Measurements from ENCODE around the gene RGS10.

- TF ChIP-seq POLR2AphosphoS5 (IDR thresholded peaks at IDR 0.05; ENCODE audit: low read depth, low read length) (no peak), EZH2 (IDR thresholded peaks at IDR 0.05; ENCODE audit: low read depth, low read length, severe bottlenecking) (no peak), CTCF (IDR thresholded peaks at IDR 0.05; ENCODE audit: control extremely low read depth in 1 of 3, insufficient read depth in 1 of 3, low read depth in 1 of 3, low read length in 3 of 3) (no peak), CHD1 (IDR thresholded peaks at IDR 0.05; ENCODE audit: low read depth, low read length) (no peak), EP300 (IDR thresholded peaks at IDR 0.05; ENCODE audit: borderline replicate concordance in 1 of 2, low read depth in 2 of 2, low read length in 2 of 2) (no peak), JUND (IDR thresholded peaks at IDR 0.05; ENCODE audit: low read length) (no peak), TAF1 (IDR thresholded peaks at IDR 0.05; ENCODE audit: low read depth, low read length) (no peak), ATF2 (IDR thresholded peaks at IDR 0.05; ENCODE audit: low read length) (no peak), USF2 (IDR thresholded peaks at IDR 0.05; ENCODE audit: low read length) (no peak)
These were observed 82.7 kb downstream of the RGS10 start for GRCh38 chr10:119459681-119460340.

Measured in H1 (cell line).